Dedifferentiated amniotic fluid mesenchymal stem cell (primary cell): ENCODE measurements around the gene PINK1.

Source experiments
- DNase-seq: peaks from one replicate; pipeline ENCODE4 v3.0.0-alpha.2; 2016; ENCODE audit errors: extremely low spot score

The PINK1 gene

DNA sequence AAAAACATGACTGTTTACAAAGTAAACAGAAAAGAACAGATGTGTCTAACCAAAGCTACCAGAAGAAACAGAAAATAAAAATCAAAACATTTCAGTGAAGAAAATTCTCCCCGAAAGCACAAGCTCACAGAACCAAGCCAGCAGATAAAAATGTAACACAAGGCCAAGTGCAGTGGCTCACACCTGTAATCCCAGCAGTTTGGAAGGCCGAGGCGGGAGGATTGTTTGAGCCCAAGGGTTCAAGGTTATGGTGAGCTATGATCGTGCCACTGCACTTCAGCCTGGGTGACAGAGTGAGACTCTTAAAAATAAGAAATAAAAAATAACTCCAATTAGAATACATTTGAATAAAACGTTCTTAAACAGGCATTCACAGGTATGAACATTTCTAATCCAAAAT lies 47.0 kb downstream of the PINK1 start:
- no peak for DNase-seq

DNA sequence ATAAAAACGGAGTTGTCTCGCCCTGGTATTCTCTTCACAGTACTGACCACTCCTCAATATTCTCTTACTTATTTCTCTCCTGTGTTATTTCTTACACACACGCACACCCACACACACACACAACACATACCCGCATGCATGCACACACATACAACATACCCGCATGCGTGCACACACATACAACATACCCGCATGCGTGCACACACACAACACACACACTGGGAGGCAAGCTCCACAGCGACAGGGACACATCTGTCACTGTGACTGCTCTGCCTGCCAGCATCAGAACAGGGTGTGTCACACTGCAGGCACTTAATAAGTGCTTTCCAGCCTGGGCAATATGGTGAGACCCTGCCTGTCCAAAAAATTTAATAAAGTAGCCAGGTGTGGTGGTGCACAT lies 48.7 kb downstream of the PINK1 start:
- no peak for DNase-seq

DNA sequence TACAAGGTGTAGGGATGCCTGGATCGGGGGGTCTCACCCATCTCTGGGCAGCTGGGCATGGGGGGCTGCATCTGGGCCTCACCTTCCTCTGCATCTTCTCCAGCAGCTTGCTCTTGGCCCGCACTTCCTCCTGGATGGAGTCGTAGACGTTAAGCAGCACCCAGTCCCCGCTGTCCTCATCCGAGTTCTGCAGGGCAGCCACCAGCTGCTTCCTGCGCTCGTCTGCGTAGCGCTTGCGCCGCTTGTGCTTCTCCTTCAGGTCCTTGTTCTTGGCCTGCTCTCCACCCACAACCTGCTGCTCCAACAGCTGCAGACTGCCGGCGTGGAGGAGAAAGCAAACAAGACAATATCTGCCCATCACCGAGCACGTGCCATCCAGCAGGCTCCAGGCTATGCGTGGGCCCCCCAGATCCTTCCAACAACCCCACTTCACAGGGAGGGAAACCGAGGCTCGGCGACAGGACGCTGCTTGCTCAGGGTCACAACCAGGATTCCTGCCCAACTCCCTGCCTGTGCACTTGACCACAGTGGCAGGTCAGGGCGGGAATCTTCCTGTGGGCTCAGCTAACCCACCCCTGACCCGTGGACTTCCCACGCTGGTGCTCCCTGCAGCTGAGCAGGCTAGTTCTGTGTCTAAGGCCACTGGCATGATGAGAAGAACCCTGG lies 49.4 kb downstream of the PINK1 start:
- no peak for DNase-seq

DNA sequence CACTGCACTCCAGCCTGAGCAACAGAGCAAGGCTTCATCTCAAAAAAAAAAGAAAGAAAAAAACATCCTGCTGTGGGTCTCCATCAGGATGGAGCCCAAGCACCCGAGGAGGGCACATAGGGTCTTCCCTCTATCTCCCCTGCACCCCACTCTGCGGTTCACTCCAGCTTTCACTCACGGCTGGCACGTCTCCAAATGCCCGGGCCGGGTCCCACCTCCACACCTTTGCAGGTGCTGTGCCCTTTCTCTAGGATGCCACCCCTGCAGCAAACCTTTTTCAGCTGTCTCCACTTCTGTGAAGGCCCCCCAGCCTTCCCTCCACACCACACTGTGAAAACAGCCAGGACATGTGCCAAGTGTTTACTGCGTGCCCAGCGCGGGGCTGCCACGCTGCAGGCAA lies 50.4 kb downstream of the PINK1 start:
- no peak for DNase-seq

DNA sequence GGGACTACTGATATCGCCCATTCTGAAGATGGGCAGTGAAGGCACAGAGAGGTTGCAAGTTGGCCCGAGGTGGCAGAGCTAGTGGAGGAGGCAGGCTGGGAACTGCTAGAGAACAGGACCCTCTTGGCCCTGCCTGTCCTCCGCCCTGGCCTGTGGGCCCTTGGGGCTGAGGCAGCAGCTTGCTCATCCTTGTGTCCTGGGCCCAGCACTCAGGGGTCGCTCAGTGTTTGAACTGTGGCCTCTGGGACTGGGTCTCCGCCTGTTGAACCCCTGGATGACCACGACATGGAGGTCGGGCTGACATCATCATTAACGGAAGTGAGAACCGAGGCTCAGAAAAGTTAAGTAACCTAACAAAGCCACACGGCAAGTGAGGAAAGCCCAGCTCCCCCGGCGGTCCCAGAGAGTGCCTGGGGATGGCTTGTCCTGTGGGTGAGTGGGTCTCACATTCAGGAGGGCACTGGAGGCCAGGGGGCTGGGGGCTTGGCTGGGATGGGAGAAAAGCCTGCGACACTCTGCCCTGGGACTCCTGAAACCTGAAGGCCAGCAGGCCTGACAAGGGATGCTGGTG lies 50.9 kb downstream of the PINK1 start:
- no peak for DNase-seq

DNA sequence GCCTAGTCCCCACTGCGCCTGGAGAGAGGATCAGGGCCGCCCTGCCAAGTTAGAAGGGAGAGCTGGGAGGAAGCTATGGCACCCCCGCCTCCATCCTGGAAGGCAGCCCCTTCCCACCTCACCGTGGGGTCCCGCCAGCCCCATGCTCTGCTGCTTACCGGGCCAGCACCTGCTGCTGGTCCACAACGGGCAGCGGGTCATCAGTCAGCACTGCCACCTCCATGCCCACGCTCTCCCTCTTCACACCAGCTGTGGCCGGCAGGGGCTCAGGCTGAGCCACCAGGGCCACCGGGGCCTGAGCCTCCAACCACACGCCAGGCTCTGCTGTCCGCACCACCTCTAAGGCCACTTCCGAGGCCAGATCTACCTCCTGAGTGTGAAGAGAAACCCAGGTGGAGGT lies 51.4 kb downstream of the PINK1 start:
- DNase-seq = no peak

DNA sequence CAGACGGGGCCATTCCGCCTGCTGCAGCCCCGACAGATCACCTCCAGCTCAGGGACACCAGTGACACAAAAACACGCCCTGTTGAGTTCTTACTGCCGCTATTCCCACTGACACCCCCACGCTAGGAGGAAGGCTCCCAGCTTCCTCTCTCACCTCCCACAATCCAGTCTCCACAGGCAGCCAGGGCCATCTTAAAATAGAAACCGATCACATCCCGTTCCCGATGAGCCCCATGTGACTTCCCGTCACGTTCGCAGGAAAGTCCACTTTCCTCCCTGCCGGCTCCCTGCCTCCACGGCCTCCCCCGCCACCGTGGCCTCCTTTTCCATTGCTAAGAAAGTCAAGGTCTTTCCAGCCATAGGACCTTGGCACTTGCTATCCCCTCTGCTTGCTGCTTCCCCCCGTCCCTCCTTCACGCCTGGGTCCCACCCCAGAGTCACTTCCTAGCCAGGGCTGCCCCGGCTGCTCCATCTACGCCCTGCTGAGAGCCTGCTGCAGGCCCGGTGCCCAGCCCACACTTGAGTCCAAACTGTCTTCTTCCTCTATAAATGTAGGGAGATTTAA lies 51.9 kb downstream of the PINK1 start:
- no peak for DNase-seq

DNA sequence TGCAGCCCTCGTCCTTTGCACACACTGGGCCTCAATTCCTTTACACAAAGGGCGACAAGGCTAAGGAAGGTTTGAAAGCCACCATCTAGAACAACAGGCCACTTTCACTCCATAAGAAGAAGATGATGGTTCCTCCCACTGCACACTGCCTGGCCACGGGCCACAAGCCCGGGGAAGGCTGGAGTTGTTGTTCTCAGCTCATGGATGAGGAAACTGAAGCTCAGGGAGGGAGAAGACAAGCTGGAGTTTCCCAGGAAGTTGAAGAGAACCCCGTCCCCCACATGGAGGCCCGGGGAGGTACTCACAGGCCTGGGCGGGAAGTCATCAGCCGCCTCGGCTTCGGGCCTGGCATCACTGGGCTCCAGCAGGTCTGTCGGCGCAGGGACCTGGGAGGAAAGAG lies 52.5 kb downstream of the PINK1 start:
- no peak for DNase-seq

DNA sequence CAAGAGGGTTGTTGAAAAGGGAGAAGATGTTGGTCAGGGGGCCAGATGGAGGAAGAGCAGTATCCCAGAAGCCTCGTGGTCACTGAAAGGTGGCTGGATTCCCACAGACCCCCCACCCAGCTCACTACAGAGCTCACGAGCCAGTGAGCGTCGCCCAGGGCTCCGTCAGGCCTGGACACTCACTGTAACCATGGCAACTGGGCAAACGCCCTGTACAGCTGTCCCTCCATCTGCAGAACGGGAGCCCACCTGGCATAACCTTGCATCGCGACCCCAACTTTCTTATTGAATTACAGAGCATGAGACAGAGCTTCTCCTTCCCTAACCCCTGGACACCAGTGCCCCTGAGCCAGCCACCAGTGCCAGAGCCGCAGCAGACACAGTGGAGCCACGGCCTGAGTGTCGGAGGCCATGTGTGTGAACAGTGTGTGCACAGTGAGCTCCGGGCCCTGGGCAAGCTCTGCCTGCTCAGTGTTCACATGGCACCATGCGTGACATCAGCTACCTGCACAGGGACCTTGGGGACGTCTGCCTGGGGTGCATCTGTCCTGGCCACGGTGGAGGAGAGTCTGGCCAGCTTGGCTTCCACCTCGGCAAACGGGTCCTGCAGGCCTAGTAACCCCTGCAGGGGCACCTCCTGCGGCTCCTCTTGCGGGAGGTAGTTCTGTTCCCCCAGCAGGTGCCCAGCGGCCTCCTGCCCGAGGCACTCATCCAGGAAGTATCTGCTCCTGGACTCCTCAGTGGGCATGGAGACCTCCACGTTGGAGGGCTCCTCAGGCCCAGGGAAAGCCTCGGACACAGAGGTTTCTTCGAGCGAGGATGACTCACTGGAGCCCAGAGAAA lies 53.8 kb downstream of the PINK1 start:
- DNase-seq = no peak

DNA sequence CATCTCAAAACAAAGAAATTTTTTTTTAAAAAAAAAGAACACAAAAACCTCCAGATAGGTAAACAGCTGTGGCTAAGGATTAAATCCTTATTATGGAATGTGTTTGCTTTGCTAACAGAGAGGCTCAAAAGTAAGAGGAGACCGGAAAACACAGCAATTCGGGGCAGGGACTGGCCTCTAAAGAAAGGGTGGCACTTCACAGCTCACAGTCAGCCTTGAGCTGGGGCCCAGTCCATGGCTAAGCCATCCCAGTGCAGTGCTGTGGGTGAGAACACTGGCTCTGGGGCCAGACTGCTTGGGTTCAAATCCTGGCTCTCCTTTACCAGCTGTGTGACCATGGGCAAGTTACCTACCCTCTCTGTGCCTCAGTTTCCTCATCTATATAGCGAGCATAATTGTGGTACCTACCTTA lies 56.4 kb downstream of the PINK1 start:
- no peak for DNase-seq

DNA sequence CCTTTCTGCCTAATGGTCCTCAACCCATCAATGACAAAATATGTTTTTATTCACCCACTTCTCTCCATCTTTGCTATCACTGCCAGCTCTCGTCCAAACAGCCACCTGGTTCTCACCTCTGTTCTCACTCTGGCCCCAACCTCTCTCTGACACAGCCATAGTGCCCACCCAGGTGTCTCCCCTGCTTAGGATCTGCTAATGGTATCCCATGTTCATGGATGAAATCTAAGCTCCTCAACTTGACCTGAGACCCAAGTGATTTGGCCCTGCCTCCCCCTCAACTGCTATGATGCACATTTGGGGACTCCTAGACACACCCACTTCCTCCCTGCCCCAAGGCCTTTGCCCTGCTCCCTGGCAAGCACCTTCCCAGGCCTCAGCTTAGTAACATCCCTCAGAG lies 58.6 kb downstream of the PINK1 start:
- DNase-seq = no peak

DNA sequence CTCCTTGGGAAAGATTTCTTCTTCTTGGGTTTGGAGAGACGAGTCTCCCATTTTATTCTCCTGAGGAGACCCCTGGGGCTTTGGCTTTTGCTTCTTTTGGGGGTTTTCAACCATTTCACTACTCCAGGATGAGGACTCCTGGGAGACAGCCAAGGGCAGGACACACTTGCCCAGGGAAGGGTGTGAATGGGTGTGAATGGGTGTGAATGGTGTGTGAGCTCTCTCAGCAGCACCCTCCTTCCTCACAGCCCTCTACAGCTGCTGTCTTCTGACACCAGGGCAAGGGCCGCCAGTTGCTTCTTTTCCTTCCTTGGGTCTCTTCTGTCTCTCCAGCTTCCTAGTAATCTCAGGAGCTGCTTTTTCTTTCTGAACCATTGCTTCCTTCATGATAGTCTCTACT lies 60.4 kb downstream of the PINK1 start:
- DNase-seq = no peak

DNA sequence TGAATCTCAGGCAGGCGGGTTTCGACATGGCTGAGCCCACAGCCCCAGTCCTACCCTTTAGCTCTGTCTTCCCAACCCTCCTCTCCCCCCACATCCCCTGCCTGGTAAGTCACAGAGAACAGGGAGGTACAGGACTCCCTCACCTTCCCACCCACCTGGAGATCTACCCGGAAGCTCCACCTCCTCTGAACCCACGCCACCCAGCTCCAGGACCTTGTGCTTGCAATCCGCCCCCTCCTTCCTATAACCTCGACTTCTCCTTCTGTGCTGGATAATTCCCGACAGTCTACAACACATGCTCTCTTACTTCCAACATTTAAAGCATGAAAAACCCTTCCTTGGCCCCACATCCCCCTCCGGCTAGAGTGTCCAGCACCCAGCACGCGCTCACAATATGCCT lies 62.3 kb downstream of the PINK1 start:
- no peak for DNase-seq

DNA sequence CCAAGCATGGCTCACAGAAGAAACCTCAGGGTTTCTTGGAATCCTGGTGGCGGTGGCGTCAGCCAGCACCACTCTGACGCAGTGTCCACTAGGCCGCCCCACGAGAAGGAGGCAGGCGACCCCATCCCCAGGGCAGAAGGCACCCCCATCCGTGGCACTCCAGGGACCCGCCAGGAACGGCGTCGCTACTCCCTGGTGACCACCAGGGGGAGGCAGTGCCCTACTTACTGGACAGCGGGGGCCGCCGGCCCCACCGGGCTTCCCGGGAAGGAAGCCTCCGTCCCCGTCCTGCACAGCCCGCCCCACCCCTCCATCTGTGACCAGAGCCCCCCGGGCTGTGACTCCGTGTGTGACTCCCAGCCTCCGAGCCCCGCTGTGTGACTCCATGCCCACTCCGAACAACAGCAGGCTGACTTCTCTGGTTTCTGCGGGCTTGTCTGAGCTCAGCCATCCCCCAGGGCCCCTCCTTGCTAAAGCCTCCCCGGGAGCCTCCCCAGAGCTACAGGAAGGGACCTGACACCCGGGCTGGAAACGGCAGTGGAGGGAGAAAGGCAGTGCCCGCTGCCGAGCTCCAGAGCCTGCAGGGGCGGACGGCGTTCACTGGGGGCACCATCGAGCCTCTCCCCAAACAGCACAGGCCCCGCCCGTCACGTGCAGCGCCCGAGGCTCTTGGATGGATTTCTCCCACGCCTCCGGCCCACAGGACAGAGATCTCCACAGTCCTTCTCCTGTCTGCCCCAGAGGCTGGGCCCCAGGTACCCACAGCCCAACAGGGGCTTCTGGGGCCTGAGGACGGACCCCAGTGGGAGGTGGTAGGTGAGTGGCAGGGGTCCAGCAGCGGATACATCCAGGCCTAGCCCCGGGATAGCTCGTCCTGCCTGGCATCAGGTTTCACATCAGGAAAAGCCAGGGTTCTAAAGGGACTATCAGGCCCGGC lies 63.4 kb downstream of the PINK1 start:
- peak; percentile 93 for DNase-seq

DNA sequence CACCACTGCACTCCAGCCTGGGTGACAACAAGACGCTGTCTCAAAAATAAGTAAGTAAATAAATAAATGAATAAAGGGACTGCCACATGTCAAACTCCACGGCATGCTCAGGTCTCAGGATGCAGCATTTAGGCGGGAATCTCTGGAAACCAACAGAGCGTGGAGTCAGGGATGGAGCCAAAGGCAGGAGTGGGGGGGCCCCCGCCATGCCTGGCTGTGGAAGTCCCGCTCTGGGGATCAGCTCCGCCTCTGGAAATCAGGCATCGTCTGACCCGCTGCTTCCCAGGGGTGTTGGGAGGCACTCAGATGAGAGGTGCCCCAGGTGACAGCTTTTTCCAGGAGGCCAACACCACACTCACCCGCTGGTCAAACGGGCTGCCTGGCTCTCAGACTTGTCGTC lies 64.3 kb downstream of the PINK1 start:
- DNase-seq = no peak

DNA sequence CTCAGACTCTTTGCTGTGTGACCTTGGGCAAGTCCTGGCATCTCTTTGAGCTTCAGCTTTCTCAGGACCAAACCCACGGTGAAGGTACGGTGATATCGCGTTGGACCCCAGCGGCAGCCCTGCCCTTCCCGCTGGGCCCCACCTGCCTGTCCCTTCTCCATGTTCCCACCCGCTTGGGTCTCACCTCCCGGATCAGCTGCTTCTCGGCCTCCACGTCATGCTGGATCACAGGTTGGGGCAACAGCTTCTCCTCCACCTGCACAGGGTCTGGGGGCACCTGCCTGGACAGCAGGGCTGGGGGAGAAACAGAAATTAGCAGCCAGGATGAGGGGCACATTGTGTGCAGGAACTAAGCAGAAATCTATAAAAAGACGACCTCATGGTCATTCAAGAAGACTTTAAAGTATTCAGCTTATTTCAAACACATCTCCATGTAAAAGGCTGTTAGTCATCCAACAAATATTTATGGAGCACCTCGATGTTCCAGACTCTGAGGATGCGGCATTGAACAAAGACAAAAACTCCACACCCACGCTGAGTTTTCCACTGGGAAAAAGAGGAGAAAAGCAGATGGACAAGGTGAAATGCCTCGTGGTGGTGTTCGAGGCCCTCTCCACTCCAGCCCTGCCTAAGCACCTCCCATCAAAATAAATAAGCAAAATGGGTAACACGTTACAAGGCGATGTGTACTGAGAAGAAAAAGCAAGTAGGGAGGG lies 65.1 kb downstream of the PINK1 start:
- DNase-seq = peak; percentile 18

DNA sequence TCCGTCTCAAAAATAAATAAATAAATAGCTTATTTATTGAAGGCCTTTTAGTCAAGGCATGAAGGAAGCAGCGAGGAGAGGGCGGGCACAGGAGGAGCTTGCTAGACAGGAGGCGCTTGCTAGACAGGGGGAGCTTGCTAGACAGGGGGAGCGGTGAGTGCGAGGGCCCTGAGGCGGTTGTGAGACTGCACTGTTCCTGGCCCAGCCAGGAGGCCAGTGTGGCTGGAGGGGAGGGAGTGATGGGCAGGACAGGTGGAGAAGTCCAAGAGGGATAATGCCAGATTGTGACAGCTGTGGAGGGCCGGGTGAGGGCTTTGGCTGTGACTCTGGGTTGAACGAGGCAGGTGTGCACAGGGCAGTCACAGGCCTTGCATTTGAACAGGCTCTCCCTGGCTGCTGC lies 66.3 kb downstream of the PINK1 start:
- no peak for DNase-seq

DNA sequence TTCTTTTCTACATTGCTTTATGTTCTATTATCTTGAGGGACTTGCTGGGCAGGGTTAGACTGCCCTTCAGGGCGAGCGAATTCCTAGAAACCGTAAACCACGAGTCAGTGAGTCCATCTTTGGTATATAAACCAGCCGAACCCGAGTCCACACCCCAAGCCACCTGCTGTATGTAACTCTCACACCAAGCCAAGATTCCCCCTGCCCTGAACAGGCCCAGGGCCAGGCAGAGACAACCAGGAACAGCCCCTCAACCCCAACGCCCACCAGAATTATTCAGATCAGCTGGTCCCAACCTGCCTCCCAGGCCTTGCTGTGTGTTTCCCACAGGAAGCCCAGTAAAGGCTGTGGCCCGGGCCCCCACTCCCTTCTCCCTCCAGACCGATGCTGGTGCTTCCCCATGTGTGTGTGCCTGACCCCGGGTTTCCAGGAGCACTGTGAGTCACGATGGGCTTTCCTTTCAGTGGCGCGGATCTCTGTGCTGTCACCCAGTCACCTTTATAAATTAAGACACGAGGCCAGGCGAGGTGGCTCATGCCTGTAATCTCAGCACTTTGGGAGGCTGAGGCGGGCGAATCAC lies 67.5 kb downstream of the PINK1 start:
- DNase-seq = no peak
